Measurements from ENCODE around the gene SYNJ2.

- TF ChIP-seq, protein P1, sequence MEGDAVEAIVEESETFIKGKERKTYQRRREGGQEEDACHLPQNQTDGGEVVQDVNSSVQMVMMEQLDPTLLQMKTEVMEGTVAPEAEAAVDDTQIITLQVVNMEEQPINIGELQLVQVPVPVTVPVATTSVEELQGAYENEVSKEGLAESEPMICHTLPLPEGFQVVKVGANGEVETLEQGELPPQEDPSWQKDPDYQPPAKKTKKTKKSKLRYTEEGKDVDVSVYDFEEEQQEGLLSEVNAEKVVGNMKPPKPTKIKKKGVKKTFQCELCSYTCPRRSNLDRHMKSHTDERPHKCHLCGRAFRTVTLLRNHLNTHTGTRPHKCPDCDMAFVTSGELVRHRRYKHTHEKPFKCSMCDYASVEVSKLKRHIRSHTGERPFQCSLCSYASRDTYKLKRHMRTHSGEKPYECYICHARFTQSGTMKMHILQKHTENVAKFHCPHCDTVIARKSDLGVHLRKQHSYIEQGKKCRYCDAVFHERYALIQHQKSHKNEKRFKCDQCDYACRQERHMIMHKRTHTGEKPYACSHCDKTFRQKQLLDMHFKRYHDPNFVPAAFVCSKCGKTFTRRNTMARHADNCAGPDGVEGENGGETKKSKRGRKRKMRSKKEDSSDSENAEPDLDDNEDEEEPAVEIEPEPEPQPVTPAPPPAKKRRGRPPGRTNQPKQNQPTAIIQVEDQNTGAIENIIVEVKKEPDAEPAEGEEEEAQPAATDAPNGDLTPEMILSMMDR (IDR thresholded peaks at IDR 0.05; ENCODE audit: low read depth, low read length) = no peak
- TF ChIP-seq EZH2phosphoT487 (IDR thresholded peaks at IDR 0.05; ENCODE audit: low read depth) = no peak
Observed at GRCh38 chr6:157978021-157978783, 3.5 kb upstream of the SYNJ2 start.
